Left lobe of liver (tissue), 2 donors: ENCODE results near the gene PSMB5. TPM values are rescaled to one million over a fixed set of nuclear protein-coding genes. Genes with fewer than 3 reads are reported as not detected.
A peak's percentile ranks its signal among the peaks of the same experiment; 100 is the strongest.
"Not testable (repeated sequence)": the region's sequence is repeated elsewhere in the genome, so short reads cannot be mapped to it uniquely, and the experiment has no call there.

ENCODE experiments used
- ATAC-seq: fragments of 200-7000 bp; cut with Tn5 transposase; one replicate; pipeline ENCODE4 v1.9.1; 2020; ENCODE audit warnings: mild to moderate bottlenecking, moderate library complexity
- DNase-seq: peaks from one replicate; pipeline ENCODE4 v3.0.0-alpha.2; 2020; ENCODE audit warnings: low spot score
- total RNA-seq: library from RNA; stranded (reverse); gene quantifications from one replicate; pipeline ENCODE4 v1.2.1, GENCODE V29; 2021
- donor health status: DM: no; HTN: no; CAD: no; lungs with moderate emphysema.
- donor health status: DM: no; HTN: yes; CAD: no.

PSMB5 gene
- total RNA-seq, 1 donor from 2014 or later: 59.9 TPM

DNA sequence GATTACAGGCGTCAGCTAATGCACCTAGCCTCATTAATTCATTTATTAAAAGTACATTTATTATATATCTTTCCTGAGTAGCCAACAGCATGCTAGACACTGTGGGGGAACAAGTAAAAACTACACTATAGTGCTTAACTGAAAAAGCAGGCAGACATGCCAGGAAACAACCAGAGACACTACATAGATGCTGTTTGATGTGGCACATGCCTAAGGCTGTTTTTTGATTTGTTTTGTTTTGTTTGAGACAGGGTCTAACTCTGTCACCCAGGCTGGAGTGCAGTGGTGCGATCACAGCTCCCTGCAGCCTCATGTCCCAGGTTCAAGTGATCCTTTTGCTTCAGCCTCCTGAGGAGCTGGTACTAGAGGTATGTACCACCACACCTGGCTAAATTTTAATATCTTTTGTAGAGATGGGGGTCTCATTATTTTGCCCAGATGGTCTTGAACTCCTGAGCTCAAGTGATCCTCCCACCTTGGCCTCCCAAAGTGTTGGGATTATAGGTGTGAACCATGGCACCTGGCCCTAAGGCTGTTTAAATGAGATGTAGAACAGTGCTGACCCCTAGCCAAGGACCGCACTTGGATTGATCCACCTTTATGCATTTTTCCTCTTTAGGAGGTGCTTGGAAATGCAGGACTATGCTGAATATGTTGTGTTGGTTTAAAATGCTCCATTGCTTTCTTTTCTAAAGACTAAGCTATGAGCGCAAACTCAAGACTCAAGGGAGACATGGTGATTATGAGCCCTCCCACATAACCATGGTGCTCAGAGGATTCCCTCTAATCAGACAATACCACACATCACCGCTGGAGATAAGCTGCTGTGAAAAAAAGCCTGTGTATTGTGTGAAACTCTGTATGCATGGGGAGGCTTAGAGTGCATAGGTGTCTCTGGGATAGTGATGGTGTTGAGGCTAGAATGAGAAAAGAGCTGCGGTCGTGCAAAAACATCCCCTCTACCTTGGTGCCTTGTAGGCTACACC lies 14.3 kb downstream of the PSMB5 start:
- DNase-seq: no peak
- no peak for ATAC-seq

DNA sequence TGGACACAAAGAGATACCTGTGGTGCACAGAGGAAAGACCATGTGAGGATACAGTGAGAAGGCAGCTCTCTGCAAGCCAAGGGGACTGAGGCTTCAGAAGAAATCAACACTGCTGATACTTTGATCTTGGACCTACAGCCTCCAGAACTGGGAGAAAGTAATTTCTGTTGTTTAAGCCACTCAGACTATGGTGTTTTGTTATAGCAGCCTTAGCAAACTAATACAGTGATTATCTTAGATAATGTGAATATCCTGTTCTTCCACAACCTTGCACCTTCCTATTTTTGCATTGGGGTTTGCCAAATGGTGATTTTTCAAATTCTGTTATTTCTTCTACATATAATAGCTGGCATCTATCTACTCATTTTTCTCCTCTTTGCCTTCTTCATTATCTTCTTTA lies 16.6 kb downstream of the PSMB5 start:
- DNase-seq: no peak
- ATAC-seq: no peak

DNA sequence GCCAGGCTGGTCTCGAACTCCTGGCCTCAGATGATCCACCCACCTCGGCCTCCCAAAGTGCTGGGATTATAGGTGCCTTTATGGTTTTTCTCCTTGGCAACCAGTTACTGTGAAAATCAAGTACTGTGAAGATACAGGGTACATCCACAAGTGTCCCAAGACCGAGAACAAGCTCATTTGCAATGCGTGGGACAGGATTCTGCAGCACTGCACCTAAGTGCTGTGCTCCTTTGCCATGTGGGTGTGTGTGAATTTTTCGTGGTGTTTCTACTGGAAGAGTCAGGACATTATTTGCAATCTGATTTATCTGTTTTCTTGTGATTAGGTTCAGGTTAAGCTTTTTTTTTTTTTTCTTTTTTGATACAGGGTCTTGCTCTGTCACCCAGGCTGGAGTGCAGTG lies 17.6 kb downstream of the PSMB5 start:
- DNase-seq: no peak
- no peak for ATAC-seq

DNA sequence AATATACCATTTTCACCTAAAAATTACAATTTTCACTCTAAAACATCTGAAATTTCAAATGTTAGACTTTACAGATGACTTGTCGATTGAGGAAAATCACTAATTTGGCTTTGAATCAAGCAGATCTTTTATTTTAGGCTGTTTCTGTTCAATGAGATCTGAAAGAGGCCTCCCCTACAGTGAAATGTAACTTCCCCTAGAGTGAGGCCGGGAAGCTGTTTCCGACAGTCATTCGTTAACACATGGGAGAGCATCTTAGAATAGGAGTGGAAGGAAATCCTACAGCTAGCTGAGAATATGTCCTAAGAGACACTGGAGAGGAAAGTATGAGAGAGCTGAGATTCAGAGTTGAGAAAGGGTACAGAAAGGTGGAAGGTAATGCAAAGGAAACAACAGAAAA lies 19.1 kb downstream of the PSMB5 start:
- DNase-seq (no peak), ATAC-seq (no peak)

DNA sequence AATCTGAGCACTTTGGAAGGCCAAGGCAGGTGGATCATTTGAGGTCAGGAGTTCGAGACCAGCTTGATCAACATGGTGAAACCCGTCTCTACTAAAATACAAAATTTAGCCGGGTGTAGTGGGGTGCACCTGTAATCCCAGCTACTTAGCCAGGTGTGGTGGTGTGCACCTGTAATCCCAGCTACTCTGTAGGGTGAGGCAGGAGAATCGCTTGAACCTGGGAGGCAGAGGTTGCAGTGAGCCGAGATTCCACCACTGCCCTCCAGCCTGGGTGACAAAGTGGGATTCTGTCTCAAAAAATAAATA lies 21.0 kb downstream of the PSMB5 start:
- DNase-seq, ATAC-seq: not testable (repeated sequence)

DNA sequence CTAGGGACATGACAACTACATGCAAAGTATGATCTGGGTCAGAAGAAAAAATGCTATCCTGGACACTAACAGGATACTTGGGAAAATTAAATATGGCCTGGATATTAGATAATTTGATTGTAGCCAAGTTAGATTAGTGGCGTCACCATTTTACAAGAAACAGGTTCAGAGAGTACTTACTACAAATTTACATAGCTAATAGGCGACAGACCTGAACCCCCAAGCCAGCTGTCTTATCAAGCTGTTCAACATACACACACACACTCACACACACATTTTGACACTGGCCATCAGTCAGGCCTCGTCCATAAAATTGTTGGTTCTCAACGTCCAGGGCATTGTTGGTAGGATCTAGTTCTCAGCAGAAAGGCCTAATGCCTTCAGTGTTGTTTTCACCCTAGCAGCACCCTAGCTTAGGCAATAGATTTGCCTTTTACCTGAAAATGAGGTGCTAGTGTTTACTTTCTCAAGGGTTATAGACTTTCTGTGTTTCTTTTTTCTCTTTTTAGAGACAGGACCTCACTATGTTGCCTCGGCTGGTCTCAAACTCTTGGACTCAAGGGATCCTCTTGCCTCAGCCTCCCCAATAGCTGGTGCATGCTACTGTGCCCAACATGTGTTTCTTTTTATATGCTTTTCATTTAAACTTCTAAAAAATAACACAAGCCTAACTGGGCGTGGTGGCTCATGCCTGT lies 21.5 kb downstream of the PSMB5 start:
- no peak for DNase-seq
- no peak for ATAC-seq

DNA sequence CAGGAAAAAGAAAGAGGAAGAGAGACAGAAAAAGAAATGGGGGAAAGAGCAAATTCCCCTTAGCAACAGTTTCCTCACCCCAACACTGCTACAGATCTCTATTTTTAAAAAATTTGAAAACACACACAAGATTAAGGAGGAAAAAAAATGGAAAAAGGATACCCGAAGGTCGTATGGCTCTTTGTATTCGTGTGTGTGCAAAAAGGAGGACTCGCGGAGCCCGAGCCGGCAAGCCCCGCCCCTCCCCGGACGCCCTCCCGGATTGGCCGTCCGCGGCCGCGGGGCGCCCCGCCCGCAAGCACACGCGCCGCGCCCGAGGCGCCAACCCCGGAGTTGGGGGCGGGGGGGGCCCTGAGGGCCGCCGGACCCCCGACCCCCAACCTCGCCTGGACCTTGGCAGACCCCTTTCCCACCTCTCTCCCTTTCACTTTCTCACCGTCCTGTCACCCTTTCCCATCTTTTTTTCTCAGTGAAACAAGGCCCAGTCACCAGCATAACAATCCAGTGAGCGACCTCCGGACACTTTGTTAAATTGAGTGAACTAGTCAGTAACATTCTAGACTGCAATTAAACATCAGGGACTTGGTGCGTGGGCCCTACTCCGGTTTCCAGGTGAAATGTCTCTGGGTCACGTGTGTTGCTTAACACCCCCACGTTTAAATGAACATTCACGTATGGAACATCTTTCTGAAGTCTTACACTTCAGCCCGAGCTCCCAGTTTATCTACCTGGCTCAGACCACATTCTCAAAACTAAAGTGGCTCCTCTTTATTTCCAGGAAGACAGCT lies 24.6 kb downstream of the PSMB5 start, which contains the start of gene C14orf93:
TSS of gene C14orf93 (minus strand) at position 205 of the 788 bp plus-strand sequence. CDS start 11,120 bp downstream, outside the sequence.
- DNase-seq (peak; percentile 82), ATAC-seq (peak; percentile 72)

DNA sequence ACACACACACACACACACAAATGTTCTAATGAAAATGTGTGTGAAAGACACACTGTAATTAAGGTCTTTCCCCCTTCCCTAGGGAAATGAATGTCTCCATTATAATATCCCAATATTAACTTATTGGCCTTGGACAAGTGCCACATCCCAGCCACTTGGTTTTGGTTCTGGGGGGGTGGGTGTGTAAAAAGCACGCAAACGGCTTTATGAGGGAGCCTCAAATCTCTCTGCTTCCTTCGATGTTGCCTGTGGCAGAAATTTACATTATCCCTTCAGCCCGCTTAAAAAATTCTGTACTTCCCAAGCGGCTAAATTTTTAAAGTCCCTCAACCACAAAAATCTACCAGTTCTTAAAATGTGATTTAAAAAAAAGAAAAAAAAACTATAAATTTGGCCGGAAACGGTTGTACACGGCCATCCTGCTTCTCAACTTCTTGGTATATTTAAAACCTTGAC lies 25.2 kb downstream of the PSMB5 start:
- DNase-seq (no peak), ATAC-seq (no peak)

DNA sequence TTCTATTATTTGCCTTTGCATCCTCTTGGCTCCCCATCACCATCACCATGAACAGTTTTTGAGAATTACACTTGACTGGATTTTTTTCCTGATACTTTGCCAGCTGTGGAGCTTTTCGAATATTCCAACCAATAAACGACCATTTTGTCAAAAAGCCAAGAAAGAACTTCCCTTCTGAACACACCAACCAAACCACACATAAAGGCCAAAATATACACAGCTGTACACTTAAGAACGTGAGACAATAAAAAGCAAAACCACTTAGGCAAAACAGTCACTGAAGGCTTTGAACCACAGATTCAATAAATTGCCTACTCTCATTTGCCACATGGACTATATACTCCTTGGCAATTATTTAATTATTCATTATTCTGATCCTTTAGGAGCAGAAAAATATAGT lies 25.9 kb downstream of the PSMB5 start:
- DNase-seq (no peak), ATAC-seq (no peak)

DNA sequence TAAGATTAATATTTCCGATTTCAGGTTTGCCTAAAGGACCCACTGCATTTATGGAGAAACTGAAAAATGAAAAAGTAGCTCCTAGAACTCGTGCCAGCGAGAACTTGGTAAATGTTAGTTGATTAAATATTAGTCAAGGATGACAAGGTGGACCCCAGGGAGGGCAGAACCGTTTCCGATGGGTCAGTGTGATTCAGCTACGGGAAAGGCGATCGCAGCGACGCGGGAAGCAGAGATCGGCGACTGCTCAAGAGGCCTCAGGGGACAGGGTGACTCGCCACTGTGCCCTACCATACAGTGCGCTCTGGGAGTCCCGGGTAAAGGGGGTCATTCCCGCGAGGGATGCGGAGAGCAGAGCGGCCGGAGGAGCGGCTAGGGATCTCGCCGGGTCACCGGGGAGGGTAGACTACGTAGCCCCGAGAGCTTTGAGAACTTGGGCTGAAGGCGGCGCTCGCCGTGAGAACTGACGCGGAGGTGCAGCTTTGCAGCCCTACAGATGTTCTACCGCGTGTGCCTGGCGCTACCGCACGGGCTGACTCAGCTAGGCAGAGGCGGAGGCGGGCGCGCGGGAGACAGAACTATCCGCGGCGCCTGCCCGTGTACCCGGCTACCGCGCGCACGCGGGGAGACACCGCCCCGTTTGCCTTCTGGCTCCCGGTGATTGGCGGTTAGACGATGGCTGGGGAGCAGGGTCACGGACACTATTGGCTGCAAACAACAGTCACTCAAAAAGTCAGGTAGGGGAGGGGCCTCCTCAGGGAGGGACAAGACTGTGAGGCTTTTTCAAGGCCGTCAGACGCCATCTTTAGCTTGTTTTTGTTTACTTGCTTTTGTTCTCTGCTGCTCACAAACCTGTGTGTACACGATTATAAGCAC lies 27.9 kb downstream of the PSMB5 start:
- peak; percentile 98 for DNase-seq

DNA sequence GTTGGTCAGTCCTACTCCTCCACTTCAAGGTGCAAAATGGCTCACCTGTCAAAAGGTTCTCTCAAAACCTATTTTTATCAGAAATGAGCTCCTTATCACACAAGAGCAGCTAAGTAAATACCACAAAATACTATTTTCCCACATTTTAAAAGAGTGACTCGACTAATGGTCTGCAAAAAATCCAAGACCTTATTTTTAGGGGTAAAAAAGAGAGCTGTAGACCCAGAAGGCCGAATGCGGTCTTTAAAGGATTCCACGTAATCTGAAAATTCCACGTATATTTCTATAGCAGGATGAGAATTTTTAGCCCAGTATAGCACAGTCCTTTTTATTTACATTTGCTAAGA lies 28.5 kb downstream of the PSMB5 start:
- no peak for ATAC-seq
- no peak for DNase-seq

More for the DNA sequence above, 27.9 kb downstream of the PSMB5 start:
- ATAC-seq: peak; percentile 96

DNA sequence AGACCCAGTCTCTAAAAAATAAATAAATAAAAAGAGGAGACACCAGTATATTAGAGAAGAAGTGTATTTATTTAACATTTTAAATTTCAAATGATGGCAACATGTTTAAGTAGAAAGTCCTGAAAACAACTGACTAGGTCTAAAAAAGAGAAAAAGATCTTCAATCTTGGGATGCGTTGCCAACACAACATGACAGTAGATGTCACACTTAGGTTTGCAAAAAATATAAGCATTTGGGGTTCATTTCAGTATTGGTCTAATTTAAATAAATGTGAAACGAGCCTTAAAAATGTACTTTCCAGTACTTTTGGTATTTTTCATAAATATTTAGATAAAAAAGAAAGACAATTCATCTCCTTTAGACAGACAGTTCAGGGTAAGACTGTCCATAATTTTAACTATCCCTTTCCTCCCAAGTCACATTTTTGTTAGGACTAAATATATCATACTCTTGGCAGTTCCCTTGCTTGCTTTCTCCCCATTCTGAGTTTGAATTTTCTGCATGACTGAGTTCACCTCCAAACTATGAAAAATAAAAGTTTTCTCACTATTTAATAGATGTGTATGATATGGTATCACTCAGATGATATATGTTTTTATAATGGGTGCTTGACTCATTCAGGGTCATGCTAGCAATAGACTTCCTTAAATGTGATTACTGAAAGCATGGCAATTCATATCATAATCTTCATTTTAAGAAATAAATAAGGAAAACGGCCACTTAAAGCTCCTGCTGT lies 29.1 kb downstream of the PSMB5 start:
- no peak for ATAC-seq
- no peak for DNase-seq

DNA sequence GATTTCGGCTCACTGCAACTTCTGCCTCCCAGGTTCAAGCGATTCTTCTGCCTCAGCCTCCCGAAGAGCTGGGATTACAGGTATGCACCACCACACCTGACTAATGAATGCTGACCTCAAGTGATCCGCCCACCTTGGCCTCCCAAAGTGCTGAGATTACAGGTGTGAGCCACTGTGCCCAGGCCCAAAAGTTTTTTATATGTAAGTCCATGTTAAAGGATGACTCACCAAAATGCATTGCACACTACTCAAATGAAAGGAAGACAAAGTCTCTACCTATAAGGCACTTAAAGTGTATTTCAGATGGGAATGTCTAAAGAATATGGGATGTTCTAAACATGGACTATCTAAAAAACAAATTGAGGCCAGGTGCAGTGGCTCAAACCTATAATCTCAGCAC lies 30.4 kb downstream of the PSMB5 start:
- not testable (repeated sequence) for ATAC-seq, DNase-seq

DNA sequence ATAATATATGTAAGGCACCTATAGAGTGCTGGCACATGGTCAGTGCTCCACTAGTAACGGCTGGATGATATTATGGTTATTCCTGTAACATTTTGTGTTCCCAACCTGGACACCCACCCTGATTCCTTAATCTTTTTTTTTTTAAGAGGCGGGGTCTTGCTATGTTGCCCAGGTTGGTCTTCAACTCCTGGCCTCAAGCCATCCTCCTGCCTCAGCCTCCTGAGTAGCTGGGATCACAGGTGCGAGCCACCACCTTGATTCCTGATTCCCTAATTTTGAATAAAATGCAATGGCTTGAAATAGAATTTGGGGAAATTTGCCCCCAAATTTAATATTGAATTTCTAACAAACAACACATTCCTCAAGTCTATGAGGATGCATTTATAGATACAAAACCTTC lies 32.1 kb downstream of the PSMB5 start:
- ATAC-seq (no peak), DNase-seq (no peak)

DNA sequence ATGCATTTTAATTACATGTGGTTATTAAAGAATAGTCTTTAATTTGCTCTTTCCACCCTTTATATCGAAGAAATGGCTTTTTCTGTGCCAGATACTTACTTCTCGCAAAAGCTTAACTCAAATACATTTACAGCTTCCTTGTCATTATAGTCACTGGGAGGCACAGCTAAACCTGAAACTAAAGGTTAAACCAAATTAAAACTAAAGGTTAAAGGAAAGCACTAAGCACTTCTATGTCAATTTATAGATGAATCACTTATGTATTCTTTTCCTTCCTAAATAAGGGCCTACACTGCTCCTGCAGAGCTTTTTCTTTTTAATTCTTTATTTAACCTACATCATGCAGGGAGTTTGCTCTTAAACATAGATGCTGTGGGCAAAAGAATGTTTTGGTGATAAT lies 33.8 kb downstream of the PSMB5 start:
- no peak for ATAC-seq
- DNase-seq: no peak

DNA sequence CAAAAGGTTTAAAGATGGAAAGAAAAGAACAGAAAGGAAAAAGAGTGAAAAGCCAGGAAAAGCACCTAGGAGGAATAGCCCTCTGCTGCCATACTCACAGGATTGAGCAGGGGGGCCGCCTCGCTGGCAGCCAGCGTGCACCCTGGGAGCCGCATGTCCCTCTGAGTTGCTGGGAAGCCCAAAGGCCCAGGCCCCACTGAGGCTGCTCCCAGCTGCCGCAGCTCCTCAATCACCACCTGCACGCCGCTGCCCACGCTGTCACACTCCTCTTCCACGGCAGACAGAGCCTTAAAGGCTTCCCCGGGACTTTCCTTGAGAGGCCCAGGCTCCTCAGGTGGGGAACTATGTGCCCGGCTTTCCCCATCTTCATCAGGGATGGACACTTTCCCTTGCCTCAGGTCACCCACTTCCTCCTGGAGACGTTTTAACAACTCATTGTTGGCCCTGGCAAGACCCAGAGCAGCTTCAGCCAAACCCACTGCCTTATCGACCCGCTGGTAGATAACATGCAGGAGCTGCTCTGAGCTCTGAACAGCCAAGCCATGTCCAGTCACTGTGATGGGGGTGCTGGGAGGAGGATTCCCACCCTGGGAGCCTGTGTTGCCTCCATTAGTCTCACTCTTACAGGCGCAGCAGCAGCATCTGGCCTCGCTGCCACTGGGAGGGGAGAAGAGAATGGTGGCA lies 36.2 kb downstream of the PSMB5 start:
- DNase-seq (no peak), ATAC-seq (no peak)

DNA sequence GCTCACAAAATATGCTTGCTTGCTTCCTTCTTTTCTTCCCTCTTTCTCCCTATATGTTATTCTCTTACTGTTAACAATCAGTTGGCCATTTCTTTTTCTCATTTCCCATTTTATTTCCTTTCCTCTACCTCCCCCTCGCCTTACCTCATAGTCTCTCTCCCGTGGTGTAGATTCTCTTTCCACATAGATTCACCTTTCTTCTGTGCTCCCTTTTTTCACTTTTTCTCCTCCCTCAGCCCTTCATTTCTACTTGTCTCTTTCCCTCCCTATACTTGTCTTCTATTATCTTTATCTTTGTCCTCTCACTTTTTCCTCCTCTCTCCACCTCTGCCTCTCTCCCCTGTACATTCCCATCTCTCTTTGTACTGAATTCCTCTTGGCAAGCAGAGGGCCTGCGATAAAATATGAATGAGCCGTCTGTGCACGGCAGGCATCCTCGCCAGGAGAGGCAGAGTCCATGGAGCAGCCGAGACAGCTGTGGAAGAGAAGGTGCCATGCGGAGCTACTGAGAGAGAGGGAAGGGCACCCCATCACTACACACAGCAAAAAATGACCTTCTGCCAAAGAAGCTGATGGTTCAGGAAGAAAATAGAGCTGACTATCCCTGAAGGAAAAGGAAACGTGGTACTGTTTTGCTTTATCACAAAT lies 36.9 kb downstream of the PSMB5 start:
- ATAC-seq (no peak), DNase-seq (no peak)
